ENCODE results near the gene CDH4. TPM values are rescaled to one million over a fixed set of nuclear protein-coding genes. Genes with fewer than 3 reads are reported as not detected.

CDH4 gene
- total RNA-seq, 1 experiment from 2014 or later = not detected

GRCh38 chr20:61859767-61860166, 607.7 kb downstream of the CDH4 start:
- no peak overlapping the region for H3K4me3 Mint-ChIP-seq (ENCODE audit: unreplicated experiment)
- no peaks in the 10 kb centered on the region for H3K36me3 Mint-ChIP-seq (ENCODE audit: insufficient read depth, unreplicated experiment)
- Histone ChIP-seq H3K4me3 (ENCODE audit: low read depth, low read length) (no peak overlapping the region), H3K27me3 (replicated peaks; ENCODE audit: control insufficient read depth, insufficient read depth, low read length) (no peaks in the 10 kb centered on the region; the same call in none of the 2 replicates), H3K4me1 (no peaks in the 10 kb centered on the region), H3K36me3 (ENCODE audit: control insufficient read depth, insufficient read depth, low read length) (no peaks in the 10 kb centered on the region), H3K9me3 (no peaks in the 10 kb centered on the region)
- ChIA-PET POLR2A (no interaction called here), CTCF (no interaction called here)
- no peaks in the 10 kb centered on the region for H3K27me3 Mint-ChIP-seq (ENCODE audit: insufficient read depth, unreplicated experiment)
- DNase-seq = no peak
- TF ChIP-seq CTCF (IDR thresholded peaks at IDR 0.05; ENCODE audit: insufficient read depth in 1 of 2, low read depth in 1 of 2, low read length in 1 of 2, severe bottlenecking in 1 of 2, unreplicated experiment in 1 of 2) = no peak
- H3K4me1 Mint-ChIP-seq (ENCODE audit: low read depth, unreplicated experiment) = no peaks in the 10 kb centered on the region
- H3K9me3 Mint-ChIP-seq (ENCODE audit: unreplicated experiment) = no peaks in the 10 kb centered on the region
- no TSS peak for BruUV-seq (replicated peaks)
- intact Hi-C loops (cut with micrococcal nuclease; ENCODE audit: unreplicated experiment) = no loop called here
- H3K27ac Mint-ChIP-seq (ENCODE audit: unreplicated experiment) = no peak overlapping the region

- H3K4me3 ChIP-seq (ENCODE audit: low read depth, low read length) = no peak overlapping the region
- TF ChIP-seq CTCF (IDR thresholded peaks at IDR 0.05; ENCODE audit: insufficient read depth in 1 of 2, low read depth in 1 of 2, low read length in 1 of 2, severe bottlenecking in 1 of 2, unreplicated experiment in 1 of 2) = no peak
- Mint-ChIP-seq H3K36me3 (ENCODE audit: insufficient read depth, unreplicated experiment) (no peaks in the 10 kb centered on the region), H3K9me3 (ENCODE audit: unreplicated experiment) (no peaks in the 10 kb centered on the region), H3K27ac (ENCODE audit: unreplicated experiment) (no peak overlapping the region), H3K27me3 (ENCODE audit: insufficient read depth, unreplicated experiment) (peaks cover 4% of the 10 kb centered on the region), H3K4me1 (ENCODE audit: low read depth, unreplicated experiment) (no peaks in the 10 kb centered on the region), H3K4me3 (ENCODE audit: unreplicated experiment) (no peak overlapping the region)
- H3K9me3 ChIP-seq = no peaks in the 10 kb centered on the region
- ChIA-PET CTCF (interaction anchor here (0.9 kb wide), 1 partner anchor 27 kb away, joined by 3 read pairs; no protein-coding TSS in a partner anchor), POLR2A (no interaction called here)
- H3K4me1 ChIP-seq = no peaks in the 10 kb centered on the region
- intact Hi-C loops (cut with micrococcal nuclease; ENCODE audit: unreplicated experiment) = no loop called here
- no TSS peak for BruUV-seq (replicated peaks)
- DNase-seq = no peak
- no peaks in the 10 kb centered on the region for H3K36me3 ChIP-seq (ENCODE audit: control insufficient read depth, insufficient read depth, low read length)
- H3K27me3 ChIP-seq (replicated peaks; ENCODE audit: control insufficient read depth, insufficient read depth, low read length) = no peaks in the 10 kb centered on the region; the same call in none of the 2 replicates
These were observed 608.4 kb downstream of the CDH4 start for GRCh38 chr20:61860260-61860987.

- DNase-seq = no peak
- Mint-ChIP-seq H3K27ac (ENCODE audit: unreplicated experiment) (no peak overlapping the region), H3K9me3 (ENCODE audit: unreplicated experiment) (no peaks in the 10 kb centered on the region), H3K4me1 (ENCODE audit: low read depth, unreplicated experiment) (no peaks in the 10 kb centered on the region), H3K4me3 (ENCODE audit: unreplicated experiment) (no peak overlapping the region), H3K36me3 (ENCODE audit: insufficient read depth, unreplicated experiment) (no peaks in the 10 kb centered on the region), H3K27me3 (ENCODE audit: insufficient read depth, unreplicated experiment) (peaks cover 7% of the 10 kb centered on the region)
- POLR2A ChIA-PET = interaction anchor here (0.5 kb wide), 1 partner anchor 9 kb away, joined by 4 read pairs; no protein-coding TSS in a partner anchor
- no peak overlapping the region for H3K4me3 ChIP-seq (ENCODE audit: low read depth, low read length)
- no peaks in the 10 kb centered on the region; the same call in none of the 2 replicates for H3K27me3 ChIP-seq (replicated peaks; ENCODE audit: control insufficient read depth, insufficient read depth, low read length)
- H3K4me1 ChIP-seq = no peaks in the 10 kb centered on the region
- no TSS peak for BruUV-seq (replicated peaks)
- intact Hi-C loops (cut with micrococcal nuclease; ENCODE audit: unreplicated experiment) = no loop called here
- H3K9me3 ChIP-seq = no peaks in the 10 kb centered on the region
- CTCF ChIA-PET = interaction anchor here (0.9 kb wide), 1 partner anchor 26 kb away, joined by 3 read pairs; no protein-coding TSS in a partner anchor
- TF ChIP-seq CTCF (IDR thresholded peaks at IDR 0.05; ENCODE audit: insufficient read depth in 1 of 2, low read depth in 1 of 2, low read length in 1 of 2, severe bottlenecking in 1 of 2, unreplicated experiment in 1 of 2) = no peak
- H3K36me3 ChIP-seq (ENCODE audit: control insufficient read depth, insufficient read depth, low read length) = no peaks in the 10 kb centered on the region
These were observed 609.2 kb downstream of the CDH4 start for GRCh38 chr20:61861054-61861841.
